Liver (tissue), 3 donors: Measurements from ENCODE around the gene FER.

ENCODE experiments used
- CTCF ChIP-seq: fragments of 150-350 bp; IDR thresholded peaks from 2 replicates; pipeline ENCODE4 v1.5.1; 2017; ENCODE audit warnings: improper control_type of control experiment, low read depth, low read length; ENCODE audit not compliant: missing input control
- GABPA ChIP-seq, 2 donors: IDR thresholded peaks in 1 of 2; conservative IDR thresholded peaks in 1 of 2; 2 replicates each; pipeline ENCODE4 v1.6.1; 2016; ENCODE audit warnings: antibody characterized with exemption in 2 of 2, mild to moderate bottlenecking in 1 of 2, moderate library complexity in 1 of 2
- JUND ChIP-seq, 2 donors: IDR thresholded peaks; 2 replicates each; pipeline ENCODE4 v1.6.1; 2016; ENCODE audit warnings: antibody characterized with exemption in 2 of 2
- MAX ChIP-seq: IDR thresholded peaks from 2 replicates; pipeline ENCODE4 v1.6.1; 2016; ENCODE audit warnings: antibody characterized with exemption
- RAD21 ChIP-seq, 2 donors: IDR thresholded peaks; 2 replicates each; pipeline ENCODE4 v1.6.1; 2016; ENCODE audit warnings: antibody characterized with exemption in 2 of 2, mild to moderate bottlenecking in 2 of 2
- RXRA ChIP-seq, 2 donors: IDR thresholded peaks; 2 replicates each; pipeline ENCODE4 v1.6.1; 2017 to 2018; ENCODE audit warnings: antibody characterized with exemption in 2 of 2, mild to moderate bottlenecking in 1 of 2
- SP1 ChIP-seq: IDR thresholded peaks from 2 replicates; pipeline ENCODE4 v1.6.1; 2018; ENCODE audit warnings: antibody characterized with exemption, mild to moderate bottlenecking
- TAF1 ChIP-seq: conservative IDR thresholded peaks from 2 replicates; pipeline ENCODE4 v1.6.1; 2016; ENCODE audit warnings: antibody characterized with exemption, mild to moderate bottlenecking
- YY1 ChIP-seq: IDR thresholded peaks from 2 replicates; pipeline ENCODE4 v1.6.1; 2016; ENCODE audit warnings: antibody characterized with exemption, mild to moderate bottlenecking
- ZBTB33 ChIP-seq: IDR thresholded peaks from 2 replicates; pipeline ENCODE4 v1.6.1; 2016; ENCODE audit warnings: antibody characterized with exemption
- TF ChIP-seq, protein P1 (sequence below): IDR thresholded peaks from 2 replicates; pipeline ENCODE4 v1.6.1; 2016; ENCODE audit warnings: antibody characterized with exemption
- TF ChIP-seq, protein P2 (sequence below): IDR thresholded peaks from 2 replicates; pipeline ENCODE4 v1.6.1; 2016; ENCODE audit warnings: antibody characterized with exemption, mild to moderate bottlenecking
- donor health status: healthy.
- donor health status: healthy.

DNA sequence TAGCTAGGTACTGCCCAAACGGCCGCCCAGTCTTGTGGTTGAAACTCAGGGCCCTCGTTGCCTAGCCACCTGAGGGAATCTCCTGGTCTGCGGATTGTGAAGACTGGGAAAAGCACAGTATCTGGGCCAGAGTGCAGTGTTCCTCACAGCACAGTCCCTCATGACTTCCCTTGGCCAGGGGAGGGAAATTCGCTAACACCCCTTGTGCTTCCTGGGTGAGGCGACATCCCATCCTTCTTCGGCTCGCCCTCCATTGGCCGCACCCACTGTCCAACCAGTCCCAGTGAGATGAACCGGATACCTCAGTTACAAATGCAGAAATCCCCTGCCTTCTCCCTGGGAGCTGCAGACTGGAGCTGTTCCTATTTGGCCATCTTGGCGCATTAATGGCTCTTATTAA, 250.5 kb downstream of the FER start:
- TF ChIP-seq CTCF (no peak), TAF1 (no peak), SP1 (no peak), JUND (IDR thresholded peaks at IDR 0.05) (no peak), MAX (no peak), YY1 (no peak), RAD21 (IDR thresholded peaks at IDR 0.05) (no peak), ZBTB33 (no peak), GABPA (IDR thresholded peaks at IDR 0.05 in 1 of 2, conservative IDR thresholded peaks at IDR 0.05 in 1 of 2) (no peak), RXRA (IDR thresholded peaks at IDR 0.05) (no peak)
- TF ChIP-seq, protein P1, sequence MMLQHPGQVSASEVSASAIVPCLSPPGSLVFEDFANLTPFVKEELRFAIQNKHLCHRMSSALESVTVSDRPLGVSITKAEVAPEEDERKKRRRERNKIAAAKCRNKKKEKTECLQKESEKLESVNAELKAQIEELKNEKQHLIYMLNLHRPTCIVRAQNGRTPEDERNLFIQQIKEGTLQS = no peak
- TF ChIP-seq, protein P2, sequence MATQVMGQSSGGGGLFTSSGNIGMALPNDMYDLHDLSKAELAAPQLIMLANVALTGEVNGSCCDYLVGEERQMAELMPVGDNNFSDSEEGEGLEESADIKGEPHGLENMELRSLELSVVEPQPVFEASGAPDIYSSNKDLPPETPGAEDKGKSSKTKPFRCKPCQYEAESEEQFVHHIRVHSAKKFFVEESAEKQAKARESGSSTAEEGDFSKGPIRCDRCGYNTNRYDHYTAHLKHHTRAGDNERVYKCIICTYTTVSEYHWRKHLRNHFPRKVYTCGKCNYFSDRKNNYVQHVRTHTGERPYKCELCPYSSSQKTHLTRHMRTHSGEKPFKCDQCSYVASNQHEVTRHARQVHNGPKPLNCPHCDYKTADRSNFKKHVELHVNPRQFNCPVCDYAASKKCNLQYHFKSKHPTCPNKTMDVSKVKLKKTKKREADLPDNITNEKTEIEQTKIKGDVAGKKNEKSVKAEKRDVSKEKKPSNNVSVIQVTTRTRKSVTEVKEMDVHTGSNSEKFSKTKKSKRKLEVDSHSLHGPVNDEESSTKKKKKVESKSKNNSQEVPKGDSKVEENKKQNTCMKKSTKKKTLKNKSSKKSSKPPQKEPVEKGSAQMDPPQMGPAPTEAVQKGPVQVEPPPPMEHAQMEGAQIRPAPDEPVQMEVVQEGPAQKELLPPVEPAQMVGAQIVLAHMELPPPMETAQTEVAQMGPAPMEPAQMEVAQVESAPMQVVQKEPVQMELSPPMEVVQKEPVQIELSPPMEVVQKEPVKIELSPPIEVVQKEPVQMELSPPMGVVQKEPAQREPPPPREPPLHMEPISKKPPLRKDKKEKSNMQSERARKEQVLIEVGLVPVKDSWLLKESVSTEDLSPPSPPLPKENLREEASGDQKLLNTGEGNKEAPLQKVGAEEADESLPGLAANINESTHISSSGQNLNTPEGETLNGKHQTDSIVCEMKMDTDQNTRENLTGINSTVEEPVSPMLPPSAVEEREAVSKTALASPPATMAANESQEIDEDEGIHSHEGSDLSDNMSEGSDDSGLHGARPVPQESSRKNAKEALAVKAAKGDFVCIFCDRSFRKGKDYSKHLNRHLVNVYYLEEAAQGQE = no peak
